ENCODE measurements around the gene ARHGEF2. TPM values are rescaled to one million over a fixed set of nuclear protein-coding genes. Genes with fewer than 3 reads are reported as not detected.

The ARHGEF2 gene
- total and polyA plus RNA-seq, 11 donors, result 23.9 to 98.6 (median 57.0) TPM

DNA sequence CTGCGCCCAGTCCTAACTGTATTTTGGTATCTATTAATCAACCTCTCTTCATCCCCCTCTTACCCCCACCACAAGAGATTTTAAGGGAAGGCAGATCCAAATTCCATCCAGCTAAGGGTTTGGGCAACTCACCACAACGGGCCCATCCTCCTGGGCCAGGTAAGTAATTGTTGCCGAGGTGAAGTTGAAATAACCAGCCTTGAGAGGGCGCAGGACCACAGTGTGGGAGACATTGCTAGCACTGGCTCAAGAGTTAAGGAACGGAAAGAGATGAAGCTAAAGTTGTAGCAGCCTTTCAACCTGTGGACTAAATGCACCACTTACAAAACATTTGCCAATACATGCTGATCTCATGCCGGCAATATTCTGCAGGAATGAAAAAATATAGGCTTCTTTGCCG, 36.5 kb upstream of the ARHGEF2 start:
- intact Hi-C loops (cut with DNase I), result no loop called here
- H3K36me3 ChIP-seq, result peaks cover 4 to 98% (median 93%) of the 10 kb centered on the region in 9 donors
- no peak for ATAC-seq
- H3K4me1 ChIP-seq, result peaks cover 0 to 15% (median 6%) of the 10 kb centered on the region in 12 donors
- 92 to 97% (median 93%) methylated on average over 7 of the region's 7 CpGs for WGBS, 4 donors
- no peak overlapping the region for H3K4me3 ChIP-seq
- H3K9me3 ChIP-seq, result no peaks in the 10 kb centered on the region
- no peak for DNase-seq
- no peak for TF ChIP-seq POLR2A (IDR thresholded peaks at IDR 0.05)
- TF ChIP-seq, protein P1, sequence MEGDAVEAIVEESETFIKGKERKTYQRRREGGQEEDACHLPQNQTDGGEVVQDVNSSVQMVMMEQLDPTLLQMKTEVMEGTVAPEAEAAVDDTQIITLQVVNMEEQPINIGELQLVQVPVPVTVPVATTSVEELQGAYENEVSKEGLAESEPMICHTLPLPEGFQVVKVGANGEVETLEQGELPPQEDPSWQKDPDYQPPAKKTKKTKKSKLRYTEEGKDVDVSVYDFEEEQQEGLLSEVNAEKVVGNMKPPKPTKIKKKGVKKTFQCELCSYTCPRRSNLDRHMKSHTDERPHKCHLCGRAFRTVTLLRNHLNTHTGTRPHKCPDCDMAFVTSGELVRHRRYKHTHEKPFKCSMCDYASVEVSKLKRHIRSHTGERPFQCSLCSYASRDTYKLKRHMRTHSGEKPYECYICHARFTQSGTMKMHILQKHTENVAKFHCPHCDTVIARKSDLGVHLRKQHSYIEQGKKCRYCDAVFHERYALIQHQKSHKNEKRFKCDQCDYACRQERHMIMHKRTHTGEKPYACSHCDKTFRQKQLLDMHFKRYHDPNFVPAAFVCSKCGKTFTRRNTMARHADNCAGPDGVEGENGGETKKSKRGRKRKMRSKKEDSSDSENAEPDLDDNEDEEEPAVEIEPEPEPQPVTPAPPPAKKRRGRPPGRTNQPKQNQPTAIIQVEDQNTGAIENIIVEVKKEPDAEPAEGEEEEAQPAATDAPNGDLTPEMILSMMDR (IDR thresholded peaks at IDR 0.05), result no peak
- no peak overlapping the region for H3K27ac ChIP-seq
- no peaks in the 10 kb centered on the region for H3K27me3 ChIP-seq

DNA sequence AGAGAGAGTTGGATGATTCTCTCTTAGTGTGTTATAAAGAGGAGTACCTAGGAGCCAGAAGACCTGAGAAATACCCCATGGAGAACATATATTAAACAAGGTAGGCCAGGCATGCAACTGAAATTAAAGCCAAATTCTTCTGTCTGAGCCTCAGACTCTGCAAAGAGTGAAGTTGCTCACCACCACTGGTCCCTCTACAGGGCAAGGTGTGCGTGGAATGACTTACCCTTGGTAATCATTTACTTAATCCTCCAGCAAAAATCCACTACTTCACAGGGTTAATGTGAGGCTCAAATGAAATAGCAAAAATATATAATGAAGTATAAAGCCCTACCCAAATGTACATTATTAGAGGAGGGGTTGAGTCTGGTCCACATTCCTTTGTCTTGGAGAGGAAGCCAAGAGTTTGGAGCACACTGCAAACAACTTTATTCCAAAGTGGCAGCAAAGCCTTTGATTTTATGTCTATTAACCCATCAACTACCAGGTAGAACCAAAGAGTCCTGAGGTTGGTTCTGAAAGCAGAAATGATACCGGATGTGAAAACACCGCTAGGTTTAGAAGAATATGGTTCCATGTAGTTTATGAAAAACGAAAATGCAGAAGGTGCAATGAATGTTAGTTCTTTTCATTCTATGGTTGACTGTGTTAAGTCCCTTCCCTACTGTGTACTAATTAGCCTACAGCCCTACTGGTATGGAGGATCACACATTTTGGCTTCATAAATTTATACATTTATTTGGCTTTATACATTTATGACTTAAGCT, 33.9 kb upstream of the ARHGEF2 start:
- ATAC-seq (no peak), DNase-seq (no peak)
- H3K9me3 ChIP-seq, result no peaks in the 10 kb centered on the region
- H3K36me3 ChIP-seq, result peaks cover 4 to 97% (median 88%) of the 10 kb centered on the region in 9 donors
- 89 to 96% (median 93%) methylated on average over 4 of the region's 4 CpGs for WGBS, 4 donors
- no peaks in the 10 kb centered on the region for H3K27me3 ChIP-seq
- no peak overlapping the region for H3K27ac ChIP-seq
- no peak overlapping the region for H3K4me3 ChIP-seq
- TF ChIP-seq, protein P1 (IDR thresholded peaks at IDR 0.05), result no peak
- TF ChIP-seq POLR2A (IDR thresholded peaks at IDR 0.05), result no peak
- intact Hi-C loops (cut with DNase I), result no loop called here
- no peaks in the 10 kb centered on the region for H3K4me1 ChIP-seq

GRCh38 chr1:156009404-156009803, 31.1 kb upstream of the ARHGEF2 start:
- no peak overlapping the region for H3K27ac ChIP-seq
- H3K36me3 ChIP-seq, result peaks cover 4 to 81% (median 63%) of the 10 kb centered on the region in 9 donors
- intact Hi-C loops (cut with DNase I), result no loop called here
- TF ChIP-seq, protein P1 (IDR thresholded peaks at IDR 0.05), result no peak
- no peak for TF ChIP-seq POLR2A (IDR thresholded peaks at IDR 0.05)
- 51 to 54% (median 53%) methylated on average over 3 of the region's 3 CpGs for WGBS, 4 donors
- no peaks in the 10 kb centered on the region for H3K9me3 ChIP-seq
- no peak overlapping the region for H3K4me3 ChIP-seq
- no peaks in the 10 kb centered on the region for H3K27me3 ChIP-seq
- ATAC-seq (peak in 1 of 4 donors; percentile 18), DNase-seq (no peak)
- no peaks in the 10 kb centered on the region for H3K4me1 ChIP-seq

DNA sequence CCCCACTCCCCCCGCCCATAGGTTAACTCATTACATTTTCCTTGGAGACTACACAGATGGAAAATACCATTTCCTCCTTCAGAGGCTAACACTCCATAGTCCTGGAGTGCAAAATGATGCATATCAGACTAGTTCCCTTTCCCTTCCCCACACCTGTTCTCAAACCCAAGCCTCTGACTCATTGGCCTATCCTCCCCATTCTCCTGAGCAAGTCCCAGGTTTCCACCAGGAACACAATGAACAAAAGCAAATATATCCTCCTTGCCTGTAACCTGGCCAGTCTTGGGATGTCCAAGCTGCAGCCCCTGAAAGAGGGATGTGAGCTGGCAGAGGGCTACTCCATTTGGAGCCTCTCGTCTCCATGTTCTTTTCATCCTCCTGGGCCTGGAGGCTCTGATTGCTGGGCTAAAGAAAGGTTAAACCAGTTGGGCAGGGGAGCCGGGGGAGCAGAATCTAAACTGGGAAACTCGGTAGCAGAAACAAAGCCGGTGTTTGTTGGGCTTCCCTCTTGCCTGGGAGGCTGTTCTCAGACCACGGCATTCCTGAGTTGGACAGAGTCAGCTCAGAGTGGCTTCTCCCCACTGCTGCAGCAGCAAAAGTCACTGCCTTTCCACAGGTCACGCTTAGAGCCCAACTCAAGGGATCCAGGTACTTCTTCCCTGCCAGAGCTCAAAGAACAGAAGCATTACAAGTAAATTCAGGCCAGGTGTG, 28.5 kb upstream of the ARHGEF2 start:
- DNase-seq, result no peak
- H3K9me3 ChIP-seq, result no peaks in the 10 kb centered on the region
- no peaks in the 10 kb centered on the region for H3K27me3 ChIP-seq
- H3K4me3 ChIP-seq, result no peak overlapping the region
- intact Hi-C loops (cut with DNase I), result no loop called here
- no peak for TF ChIP-seq POLR2A (IDR thresholded peaks at IDR 0.05)
- TF ChIP-seq, protein P1 (IDR thresholded peaks at IDR 0.05), result no peak
- H3K36me3 ChIP-seq, result peaks cover 0 to 55% (median 38%) of the 10 kb centered on the region in 9 donors
- no peak for ATAC-seq
- no peak overlapping the region for H3K27ac ChIP-seq
- peaks cover 0 to 4% (median 0%) of the 10 kb centered on the region in 12 donors for H3K4me1 ChIP-seq
- 58 to 83% (median 61%) methylated on average over 4 to 7 of the region's 7 CpGs for WGBS, 4 donors
